Prostate gland (tissue), 2 donors: ENCODE data around the gene PCDHA3.

Experiments
- POLR2A ChIP-seq: fragments of 450-650 bp; IDR thresholded peaks from one replicate; pipeline ENCODE4 v1.6.1; 2016; ENCODE audit warnings: antibody characterized with exemption, mild to moderate bottlenecking
- TF ChIP-seq, protein P1 (sequence below), 4 experiments: fragments of 200-600 bp in 2 of 4; fragments of 450-650 bp in 2 of 4; sonication (generic) in 2 of 4; IDR thresholded peaks; 1 replicate in 3 of 4; 2 replicates in 1 of 4; pipeline ENCODE4 v1.5.1; 2016 to 2019; ENCODE audit warnings: antibody characterized with exemption in 4 of 4, mild to moderate bottlenecking in 2 of 4, moderate library complexity in 2 of 4

- TF ChIP-seq, protein P1, sequence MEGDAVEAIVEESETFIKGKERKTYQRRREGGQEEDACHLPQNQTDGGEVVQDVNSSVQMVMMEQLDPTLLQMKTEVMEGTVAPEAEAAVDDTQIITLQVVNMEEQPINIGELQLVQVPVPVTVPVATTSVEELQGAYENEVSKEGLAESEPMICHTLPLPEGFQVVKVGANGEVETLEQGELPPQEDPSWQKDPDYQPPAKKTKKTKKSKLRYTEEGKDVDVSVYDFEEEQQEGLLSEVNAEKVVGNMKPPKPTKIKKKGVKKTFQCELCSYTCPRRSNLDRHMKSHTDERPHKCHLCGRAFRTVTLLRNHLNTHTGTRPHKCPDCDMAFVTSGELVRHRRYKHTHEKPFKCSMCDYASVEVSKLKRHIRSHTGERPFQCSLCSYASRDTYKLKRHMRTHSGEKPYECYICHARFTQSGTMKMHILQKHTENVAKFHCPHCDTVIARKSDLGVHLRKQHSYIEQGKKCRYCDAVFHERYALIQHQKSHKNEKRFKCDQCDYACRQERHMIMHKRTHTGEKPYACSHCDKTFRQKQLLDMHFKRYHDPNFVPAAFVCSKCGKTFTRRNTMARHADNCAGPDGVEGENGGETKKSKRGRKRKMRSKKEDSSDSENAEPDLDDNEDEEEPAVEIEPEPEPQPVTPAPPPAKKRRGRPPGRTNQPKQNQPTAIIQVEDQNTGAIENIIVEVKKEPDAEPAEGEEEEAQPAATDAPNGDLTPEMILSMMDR (IDR thresholded peaks at IDR 0.05): no peak
- TF ChIP-seq POLR2A: no peak
Measured at GRCh38 chr5:140794595-140795258, 6.1 kb upstream of the PCDHA3 start, which contains the start of gene PCDHA2.
